Measurements from ENCODE around the gene NRG3.
A peak's percentile ranks its signal among the peaks of the same experiment; 100 is the strongest.

NRG3 gene

DNA sequence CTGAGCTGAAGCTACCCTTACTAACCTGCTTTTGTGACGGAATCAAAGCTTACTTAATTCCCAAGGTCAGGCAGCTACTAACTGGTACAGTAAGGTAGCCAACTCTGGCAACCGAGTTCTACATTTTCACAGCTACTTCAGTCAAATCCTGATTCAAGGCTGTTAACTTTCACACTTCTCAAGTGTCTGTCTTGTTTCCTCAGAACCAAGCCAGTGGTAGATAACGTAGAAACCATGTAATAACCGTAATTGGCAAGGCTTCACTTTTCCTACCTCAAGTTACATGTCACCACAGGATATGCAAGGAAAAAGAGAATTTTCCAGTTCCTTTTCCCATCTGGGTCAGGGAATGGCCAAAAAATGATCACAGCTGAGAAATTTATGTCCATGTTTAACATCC is 746.7 kb downstream of the NRG3 start:
- H3K27me3 ChIP-seq, result no peaks in the 10 kb centered on the region
- H3K27ac ChIP-seq, result no peak overlapping the region
- no peak for DNase-seq
- H3K36me3 ChIP-seq, result no peaks in the 10 kb centered on the region
- intact Hi-C loops (cut with DNase I; ENCODE audit: low total_unique reads), result no loop called here
- TF ChIP-seq, protein P1, sequence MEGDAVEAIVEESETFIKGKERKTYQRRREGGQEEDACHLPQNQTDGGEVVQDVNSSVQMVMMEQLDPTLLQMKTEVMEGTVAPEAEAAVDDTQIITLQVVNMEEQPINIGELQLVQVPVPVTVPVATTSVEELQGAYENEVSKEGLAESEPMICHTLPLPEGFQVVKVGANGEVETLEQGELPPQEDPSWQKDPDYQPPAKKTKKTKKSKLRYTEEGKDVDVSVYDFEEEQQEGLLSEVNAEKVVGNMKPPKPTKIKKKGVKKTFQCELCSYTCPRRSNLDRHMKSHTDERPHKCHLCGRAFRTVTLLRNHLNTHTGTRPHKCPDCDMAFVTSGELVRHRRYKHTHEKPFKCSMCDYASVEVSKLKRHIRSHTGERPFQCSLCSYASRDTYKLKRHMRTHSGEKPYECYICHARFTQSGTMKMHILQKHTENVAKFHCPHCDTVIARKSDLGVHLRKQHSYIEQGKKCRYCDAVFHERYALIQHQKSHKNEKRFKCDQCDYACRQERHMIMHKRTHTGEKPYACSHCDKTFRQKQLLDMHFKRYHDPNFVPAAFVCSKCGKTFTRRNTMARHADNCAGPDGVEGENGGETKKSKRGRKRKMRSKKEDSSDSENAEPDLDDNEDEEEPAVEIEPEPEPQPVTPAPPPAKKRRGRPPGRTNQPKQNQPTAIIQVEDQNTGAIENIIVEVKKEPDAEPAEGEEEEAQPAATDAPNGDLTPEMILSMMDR (IDR thresholded peaks at IDR 0.05), result no peak
- no peak overlapping the region for H3K4me3 ChIP-seq
- H3K4me1 ChIP-seq, result no peaks in the 10 kb centered on the region
- H3K9me3 ChIP-seq, result no peaks in the 10 kb centered on the region

DNA sequence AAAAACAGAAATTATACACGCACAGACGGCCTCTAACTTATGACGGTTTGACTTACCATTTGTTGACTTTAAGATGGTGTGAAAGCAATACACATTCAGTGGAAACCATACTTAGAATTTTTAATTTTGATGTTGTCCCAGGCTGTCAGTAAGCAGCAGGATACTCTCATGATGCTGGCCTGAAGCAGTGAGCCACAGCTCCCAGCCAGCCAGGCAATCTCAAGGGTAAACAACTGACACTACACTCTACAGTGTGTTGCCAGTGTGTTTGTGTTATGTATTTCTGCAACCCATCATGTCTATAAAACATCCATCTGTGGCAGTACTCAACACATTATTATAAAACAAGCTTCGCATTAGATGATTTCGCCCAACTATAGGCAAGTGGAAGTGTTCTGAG is 747.5 kb downstream of the NRG3 start:
- no peaks in the 10 kb centered on the region for H3K4me1 ChIP-seq
- no peak overlapping the region for H3K27ac ChIP-seq

GRCh38 chr10:82625512-82626189 is 750.7 kb downstream of the NRG3 start:
- Histone ChIP-seq H3K36me3 (no peaks in the 10 kb centered on the region), H3K4me1 (no peaks in the 10 kb centered on the region), H3K27ac (no peak overlapping the region), H3K9me3 (no peaks in the 10 kb centered on the region), H3K4me3 (no peak overlapping the region), H3K27me3 (no peaks in the 10 kb centered on the region)
- intact Hi-C loops (cut with DNase I; ENCODE audit: low total_unique reads), result no loop called here
- no peak for DNase-seq
- TF ChIP-seq, protein P1 (IDR thresholded peaks at IDR 0.05), result no peak

More for the DNA sequence above, 747.5 kb downstream of the NRG3 start:
- intact Hi-C loops (cut with DNase I; ENCODE audit: low total_unique reads), result no loop called here
- no peak overlapping the region for H3K4me3 ChIP-seq
- no peak for DNase-seq
- H3K27me3 ChIP-seq, result no peaks in the 10 kb centered on the region
- no peaks in the 10 kb centered on the region for H3K9me3 ChIP-seq
- TF ChIP-seq, protein P1 (IDR thresholded peaks at IDR 0.05), result no peak
- no peaks in the 10 kb centered on the region for H3K36me3 ChIP-seq

- TF ChIP-seq, protein P1 (IDR thresholded peaks at IDR 0.05), result no peak
- Histone ChIP-seq H3K4me3 (no peak overlapping the region), H3K4me1 (no peaks in the 10 kb centered on the region), H3K27me3 (no peaks in the 10 kb centered on the region), H3K27ac (no peak overlapping the region), H3K9me3 (no peaks in the 10 kb centered on the region), H3K36me3 (no peaks in the 10 kb centered on the region)
- no peak for DNase-seq
- intact Hi-C loops (cut with DNase I; ENCODE audit: low total_unique reads), result no loop called here
Observed at GRCh38 chr10:82628373-82628772, 753.4 kb downstream of the NRG3 start.

GRCh38 chr10:82643076-82643475 is 768.1 kb downstream of the NRG3 start:
- no peaks in the 10 kb centered on the region for H3K4me1 ChIP-seq
- H3K27me3 ChIP-seq, result no peaks in the 10 kb centered on the region
- TF ChIP-seq, protein P1 (IDR thresholded peaks at IDR 0.05), result no peak
- no peak for DNase-seq
- intact Hi-C loops (cut with DNase I; ENCODE audit: low total_unique reads), result no loop called here
- no peaks in the 10 kb centered on the region for H3K9me3 ChIP-seq
- no peak overlapping the region for H3K4me3 ChIP-seq
- H3K27ac ChIP-seq, result no peak overlapping the region
- no peaks in the 10 kb centered on the region for H3K36me3 ChIP-seq

DNA sequence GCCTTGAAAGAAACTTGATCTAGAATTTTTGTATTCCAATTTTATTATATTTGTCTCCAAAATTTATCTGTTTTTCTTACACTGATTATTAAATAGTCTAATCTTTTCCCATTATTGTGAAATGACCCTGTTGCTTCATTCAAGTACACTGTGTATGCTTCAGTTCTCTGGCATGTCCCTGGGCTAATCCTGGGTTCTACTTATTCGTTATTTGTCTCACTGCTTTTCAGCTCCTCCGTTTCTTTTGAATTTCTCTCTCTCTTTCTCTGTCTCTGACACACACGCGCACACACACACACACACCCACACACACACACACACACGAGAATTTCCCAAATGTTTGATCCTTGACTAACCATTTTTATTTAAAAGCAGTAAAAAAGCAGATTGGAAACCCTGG is 768.6 kb downstream of the NRG3 start:
- intact Hi-C loops (cut with DNase I; ENCODE audit: low total_unique reads), result no loop called here
- DNase-seq, result peak in 1 of 2 donors; percentile 28
- Histone ChIP-seq H3K27ac (no peak overlapping the region), H3K27me3 (no peaks in the 10 kb centered on the region), H3K9me3 (no peaks in the 10 kb centered on the region), H3K36me3 (no peaks in the 10 kb centered on the region), H3K4me1 (no peaks in the 10 kb centered on the region), H3K4me3 (no peak overlapping the region)
- TF ChIP-seq, protein P1 (IDR thresholded peaks at IDR 0.05), result no peak

All from tibial artery (tissue), 4 donors.